Measurements from ENCODE around the gene SSNA1.
A peak's percentile ranks its signal among the peaks of the same experiment; 100 is the strongest.

Gene SSNA1

GRCh38 chr9:137189297-137190295 lies 1.1 kb downstream of the SSNA1 start:
- Histone ChIP-seq H3K36me3 (ENCODE audit: control insufficient read depth, insufficient read depth, low read length) (peaks cover 16% of the 10 kb centered on the region), H3K27me3 (replicated peaks; ENCODE audit: control insufficient read depth, insufficient read depth, low read length) (no peaks in the 10 kb centered on the region), H3K4me3 (replicated peaks; ENCODE audit: low read depth, low read length) (peak overlapping the region; percentile 96)
- DNase-seq (ENCODE audit: extremely low read depth, insufficient read length) = no peak
- TF ChIP-seq, protein P1, sequence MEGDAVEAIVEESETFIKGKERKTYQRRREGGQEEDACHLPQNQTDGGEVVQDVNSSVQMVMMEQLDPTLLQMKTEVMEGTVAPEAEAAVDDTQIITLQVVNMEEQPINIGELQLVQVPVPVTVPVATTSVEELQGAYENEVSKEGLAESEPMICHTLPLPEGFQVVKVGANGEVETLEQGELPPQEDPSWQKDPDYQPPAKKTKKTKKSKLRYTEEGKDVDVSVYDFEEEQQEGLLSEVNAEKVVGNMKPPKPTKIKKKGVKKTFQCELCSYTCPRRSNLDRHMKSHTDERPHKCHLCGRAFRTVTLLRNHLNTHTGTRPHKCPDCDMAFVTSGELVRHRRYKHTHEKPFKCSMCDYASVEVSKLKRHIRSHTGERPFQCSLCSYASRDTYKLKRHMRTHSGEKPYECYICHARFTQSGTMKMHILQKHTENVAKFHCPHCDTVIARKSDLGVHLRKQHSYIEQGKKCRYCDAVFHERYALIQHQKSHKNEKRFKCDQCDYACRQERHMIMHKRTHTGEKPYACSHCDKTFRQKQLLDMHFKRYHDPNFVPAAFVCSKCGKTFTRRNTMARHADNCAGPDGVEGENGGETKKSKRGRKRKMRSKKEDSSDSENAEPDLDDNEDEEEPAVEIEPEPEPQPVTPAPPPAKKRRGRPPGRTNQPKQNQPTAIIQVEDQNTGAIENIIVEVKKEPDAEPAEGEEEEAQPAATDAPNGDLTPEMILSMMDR (IDR thresholded peaks at IDR 0.05; ENCODE audit: insufficient read depth, low read length, poor library complexity, severe bottlenecking) = no peak

DNA sequence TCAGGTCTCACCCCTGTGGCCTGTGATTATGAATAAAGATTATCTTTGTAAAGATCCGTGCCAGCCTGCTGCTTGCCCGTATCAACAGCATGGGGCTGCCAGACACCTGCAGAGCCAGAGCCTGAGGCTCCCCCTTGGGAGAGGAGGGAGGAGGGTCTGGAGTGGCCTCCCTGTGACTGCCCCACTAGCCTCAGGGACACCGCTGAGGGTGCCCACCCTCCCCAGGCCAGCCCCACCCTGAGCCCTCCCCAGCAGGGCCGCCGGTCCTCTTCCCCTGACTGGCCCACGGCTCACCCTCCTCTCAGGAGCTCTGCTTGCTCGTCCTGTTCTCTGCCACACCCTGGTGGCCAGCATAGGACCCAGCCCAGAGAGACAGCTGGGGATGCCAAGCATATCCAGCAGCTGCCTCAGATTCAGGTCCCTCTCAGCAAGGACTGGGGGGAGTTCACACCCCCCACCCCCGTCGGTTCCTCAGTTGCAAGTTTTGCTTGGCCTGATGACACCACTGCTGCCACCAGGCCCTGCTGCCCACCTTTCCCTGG lies 1.9 kb downstream of the SSNA1 start:
- H3K4me3 ChIP-seq (replicated peaks; ENCODE audit: low read depth, low read length) = no peak overlapping the region
- TF ChIP-seq, protein P1 (IDR thresholded peaks at IDR 0.05; ENCODE audit: insufficient read depth, low read length, poor library complexity, severe bottlenecking) = no peak
- no peaks in the 10 kb centered on the region for H3K27me3 ChIP-seq (replicated peaks; ENCODE audit: control insufficient read depth, insufficient read depth, low read length)
- peaks cover 14% of the 10 kb centered on the region for H3K36me3 ChIP-seq (ENCODE audit: control insufficient read depth, insufficient read depth, low read length)
- no peak for DNase-seq (ENCODE audit: extremely low read depth, insufficient read length)

DNA sequence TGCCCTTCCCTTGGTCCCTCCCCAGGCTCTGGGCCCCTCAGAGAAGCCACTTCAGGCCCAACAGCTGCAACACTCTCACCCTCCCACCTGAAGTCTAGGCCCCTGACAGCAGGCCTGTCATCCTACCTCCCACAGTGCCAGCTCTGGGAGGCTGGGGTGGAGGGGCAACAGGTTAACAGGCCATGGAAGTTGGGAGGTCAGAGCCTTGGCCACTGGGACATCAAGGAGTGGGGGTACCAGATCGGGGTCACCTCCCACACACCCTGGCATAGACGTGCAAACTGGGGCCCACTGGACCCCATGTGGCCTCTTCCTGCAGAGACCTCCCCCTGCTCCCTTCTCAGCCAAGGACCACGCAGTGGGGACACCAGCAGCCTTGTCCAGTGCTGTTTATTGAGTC lies 2.8 kb downstream of the SSNA1 start:
- Histone ChIP-seq H3K27me3 (replicated peaks; ENCODE audit: control insufficient read depth, insufficient read depth, low read length) (no peaks in the 10 kb centered on the region), H3K4me3 (replicated peaks; ENCODE audit: low read depth, low read length) (no peak overlapping the region), H3K36me3 (ENCODE audit: control insufficient read depth, insufficient read depth, low read length) (peaks cover 11% of the 10 kb centered on the region)
- no peak for DNase-seq (ENCODE audit: extremely low read depth, insufficient read length)
- TF ChIP-seq, protein P1 (IDR thresholded peaks at IDR 0.05; ENCODE audit: insufficient read depth, low read length, poor library complexity, severe bottlenecking) = no peak

GRCh38 chr9:137191691-137192447 lies 3.4 kb downstream of the SSNA1 start:
- TF ChIP-seq, protein P1 (IDR thresholded peaks at IDR 0.05; ENCODE audit: insufficient read depth, low read length, poor library complexity, severe bottlenecking) = no peak
- H3K4me3 ChIP-seq (replicated peaks; ENCODE audit: low read depth, low read length) = no peak overlapping the region
- no peaks in the 10 kb centered on the region for H3K27me3 ChIP-seq (replicated peaks; ENCODE audit: control insufficient read depth, insufficient read depth, low read length)
- no peak for DNase-seq (ENCODE audit: extremely low read depth, insufficient read length)
- peaks cover 11% of the 10 kb centered on the region for H3K36me3 ChIP-seq (ENCODE audit: control insufficient read depth, insufficient read depth, low read length)

GRCh38 chr9:137192448-137192780 lies 3.9 kb downstream of the SSNA1 start:
- TF ChIP-seq, protein P1 (IDR thresholded peaks at IDR 0.05; ENCODE audit: insufficient read depth, low read length, poor library complexity, severe bottlenecking) = no peak
- H3K4me3 ChIP-seq (replicated peaks; ENCODE audit: low read depth, low read length) = no peak overlapping the region
- no peaks in the 10 kb centered on the region for H3K27me3 ChIP-seq (replicated peaks; ENCODE audit: control insufficient read depth, insufficient read depth, low read length)
- H3K36me3 ChIP-seq (ENCODE audit: control insufficient read depth, insufficient read depth, low read length) = peaks cover 9% of the 10 kb centered on the region
- DNase-seq (ENCODE audit: extremely low read depth, insufficient read length) = no peak
